HG03196 (cell line): Measurements from ENCODE around the gene IL10RA.
A peak's percentile ranks its signal among the peaks of the same experiment; 100 is the strongest.
"Not testable (repeated sequence)": the region's sequence is repeated elsewhere in the genome, so short reads cannot be mapped to it uniquely, and the experiment has no call there.

ENCODE experiments used
- ATAC-seq: cut with Tn5 transposase; IDR thresholded peaks from one replicate; pipeline ENCODE4 v1.9.1; 2021; ENCODE audit not compliant: unreplicated experiment

The IL10RA gene

DNA sequence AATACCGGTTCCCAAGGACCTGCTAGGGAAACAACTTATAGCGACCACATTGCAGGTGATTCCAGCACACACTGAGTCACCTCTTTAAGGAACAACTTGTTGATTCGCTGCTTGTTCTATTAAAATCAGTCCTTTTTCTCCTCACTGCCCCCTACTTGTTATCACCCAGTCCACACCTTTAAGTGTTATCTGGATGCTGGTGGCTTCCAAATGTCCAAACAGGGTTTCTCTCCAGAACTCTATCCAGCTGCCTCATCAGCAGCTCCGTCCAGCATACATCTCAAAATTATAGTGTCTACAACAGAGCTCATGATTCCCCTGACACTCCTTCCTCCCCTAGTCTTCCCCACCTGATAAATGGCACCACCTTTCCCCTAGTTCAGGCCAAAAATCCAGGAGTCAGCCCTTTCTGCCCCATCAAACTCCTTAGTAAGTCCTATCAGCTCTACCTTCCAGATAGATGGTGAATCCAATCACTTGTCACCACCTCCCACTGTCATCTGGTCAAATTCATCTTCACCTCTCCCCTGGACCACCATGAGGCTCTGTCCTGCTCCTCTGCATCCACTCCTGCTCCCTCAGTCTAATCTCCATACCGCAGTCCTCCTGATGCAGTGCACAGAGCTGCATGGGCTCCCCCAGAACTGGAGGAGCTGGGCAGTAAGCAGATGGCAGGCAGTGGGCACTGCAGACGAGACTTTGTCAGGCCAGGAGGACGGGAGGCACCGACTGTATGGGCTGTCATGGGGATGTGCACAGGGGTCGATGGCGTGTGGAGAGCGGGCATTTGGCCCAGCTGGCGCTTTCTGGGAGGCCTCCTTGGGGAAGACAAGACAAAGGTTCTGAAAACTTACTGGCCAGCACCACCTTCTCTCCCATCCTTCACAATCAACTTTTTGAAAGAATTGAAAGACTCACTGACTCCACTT lies 19.3 kb downstream of the IL10RA start:
- ATAC-seq, result no peak

DNA sequence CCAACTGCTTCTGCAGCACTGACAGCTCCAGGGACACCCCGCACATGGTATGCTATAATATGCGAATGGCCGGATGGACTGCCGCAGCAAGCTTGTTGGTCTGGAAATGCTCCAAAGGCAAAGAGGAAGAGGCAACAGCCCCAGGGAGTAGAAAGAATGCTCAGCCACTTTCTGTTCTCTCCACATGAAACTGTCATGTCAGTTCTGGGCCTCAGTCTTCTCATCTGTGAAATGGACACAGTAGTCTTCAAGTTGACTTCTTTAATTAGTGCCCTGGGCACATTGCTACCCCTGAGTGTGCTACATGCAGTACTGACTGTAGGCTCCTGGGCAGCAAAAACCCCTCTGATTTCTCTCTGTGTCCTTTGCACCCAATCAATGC lies 19.9 kb downstream of the IL10RA start:
- no peak for ATAC-seq

DNA sequence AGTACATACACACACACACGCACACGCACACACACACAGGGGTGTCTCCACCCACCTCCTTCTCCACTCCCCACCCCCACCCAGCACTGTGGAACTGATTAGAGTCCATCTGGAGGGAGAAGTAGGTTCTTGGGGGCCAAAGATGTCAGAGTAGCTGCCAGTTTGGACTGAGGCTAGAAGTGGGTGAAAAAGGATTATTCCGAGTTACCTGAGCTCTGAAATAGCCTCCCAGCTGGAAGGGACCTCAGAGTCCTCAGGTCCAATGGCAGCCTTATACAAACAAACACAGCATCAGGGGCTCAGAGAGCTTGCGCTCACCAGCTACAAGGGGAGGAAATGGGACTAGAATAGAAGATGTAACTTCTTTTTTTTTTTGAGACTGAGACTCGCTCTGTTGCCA lies 20.8 kb downstream of the IL10RA start:
- no peak for ATAC-seq

DNA sequence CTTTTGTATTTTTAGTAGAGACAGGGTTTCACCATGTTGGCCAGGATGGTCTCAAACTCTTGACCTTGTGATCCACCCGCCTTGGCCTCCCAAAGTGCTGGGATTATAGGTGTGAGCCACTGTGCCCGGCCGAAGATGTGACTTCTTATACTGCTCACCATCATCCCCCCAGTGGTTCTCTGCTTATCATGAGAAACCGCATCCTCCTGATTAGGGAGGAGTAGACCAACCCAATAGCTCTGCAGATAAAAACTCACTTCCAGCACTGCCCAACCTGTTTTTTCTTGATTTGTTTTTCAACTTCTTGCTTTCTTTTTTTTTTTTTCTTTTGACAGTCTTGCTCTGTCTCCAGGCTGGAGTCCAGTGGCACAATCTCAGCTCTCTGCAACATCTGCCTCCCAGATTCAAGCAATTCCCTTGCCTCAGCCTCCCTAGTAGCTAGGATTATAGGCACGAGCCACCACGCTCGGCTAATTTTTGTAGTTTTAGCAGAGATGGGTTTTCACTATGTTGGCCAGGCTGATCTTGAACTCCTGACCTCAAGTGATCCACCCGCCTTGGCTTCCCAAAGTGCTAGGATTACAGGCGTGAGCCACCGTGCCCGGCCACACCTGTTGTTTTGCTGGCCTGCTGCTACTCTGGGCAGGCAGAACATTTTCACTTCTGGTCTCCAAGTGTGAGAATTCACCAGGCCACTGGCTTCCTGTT lies 21.5 kb downstream of the IL10RA start:
- ATAC-seq, result not testable (repeated sequence)

DNA sequence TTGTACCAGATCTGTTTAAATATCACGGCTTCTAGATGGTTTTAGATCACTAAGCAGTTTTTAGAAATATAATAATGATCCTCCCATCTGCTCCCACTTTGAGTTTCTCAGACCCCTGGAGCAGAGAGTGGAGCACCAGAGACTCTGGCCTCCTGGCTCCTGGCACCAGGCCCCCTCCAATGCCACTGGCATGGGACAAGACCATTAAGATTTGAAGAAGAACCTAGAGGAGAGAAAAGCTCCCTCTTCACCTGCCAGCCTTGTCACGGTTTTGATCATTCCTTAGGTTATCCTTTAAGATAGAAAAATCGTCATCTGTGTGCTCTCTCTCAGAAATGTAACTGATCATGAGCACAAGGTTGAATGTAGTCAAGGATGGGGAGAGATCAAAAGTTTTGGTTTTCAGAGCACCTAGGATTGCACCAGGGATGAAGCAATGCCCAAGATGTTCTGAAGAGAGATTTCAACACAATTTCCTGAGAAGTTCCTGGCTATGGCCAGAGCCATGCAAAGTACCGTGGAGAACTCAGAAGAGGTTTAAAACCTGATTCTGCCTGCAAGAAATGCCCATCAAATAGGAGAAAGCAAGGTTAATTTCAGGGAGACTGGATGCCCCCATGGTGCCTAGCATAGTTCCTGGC lies 22.2 kb downstream of the IL10RA start:
- no peak for ATAC-seq

DNA sequence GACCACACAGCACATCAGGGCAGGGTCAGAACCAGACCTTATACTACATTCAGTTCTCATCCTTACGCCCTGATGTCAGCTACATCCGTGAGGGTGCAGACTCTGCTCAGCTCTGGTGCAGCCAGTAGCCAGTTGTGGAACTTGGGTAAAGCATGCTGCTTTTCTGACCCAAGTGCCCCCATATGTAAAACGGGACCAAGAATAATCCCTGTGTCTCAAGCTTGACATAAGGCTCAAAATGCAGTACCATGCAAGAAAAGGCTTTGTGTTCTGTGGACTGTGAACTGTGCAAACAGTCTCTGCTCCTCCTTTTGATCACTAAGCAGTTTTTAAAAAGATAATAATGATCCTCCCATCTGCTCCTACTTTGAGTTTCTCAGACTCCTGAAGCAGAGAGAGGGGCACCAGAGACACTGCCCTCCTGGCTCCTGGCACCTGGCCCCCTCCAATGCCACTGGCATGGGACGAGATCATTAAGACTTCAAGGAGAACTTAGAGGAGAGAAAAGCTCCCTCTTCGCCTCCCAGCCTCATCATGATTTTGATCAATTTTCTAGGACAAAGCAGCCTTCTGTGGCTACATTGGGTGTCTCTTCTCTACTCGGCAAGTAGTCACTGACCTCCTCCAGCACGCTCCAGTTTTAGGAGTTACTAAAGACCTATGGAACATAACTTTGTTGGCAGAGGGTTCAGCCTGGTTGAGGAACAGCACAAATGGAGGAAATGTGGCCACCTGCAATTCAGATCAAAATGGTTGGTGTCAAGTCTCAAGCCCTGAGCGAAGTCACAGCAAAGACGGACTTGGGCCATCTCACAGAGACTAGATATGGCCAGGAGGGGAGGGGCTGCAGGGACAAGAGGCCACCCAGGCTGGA lies 23.9 kb downstream of the IL10RA start:
- ATAC-seq, result no peak

DNA sequence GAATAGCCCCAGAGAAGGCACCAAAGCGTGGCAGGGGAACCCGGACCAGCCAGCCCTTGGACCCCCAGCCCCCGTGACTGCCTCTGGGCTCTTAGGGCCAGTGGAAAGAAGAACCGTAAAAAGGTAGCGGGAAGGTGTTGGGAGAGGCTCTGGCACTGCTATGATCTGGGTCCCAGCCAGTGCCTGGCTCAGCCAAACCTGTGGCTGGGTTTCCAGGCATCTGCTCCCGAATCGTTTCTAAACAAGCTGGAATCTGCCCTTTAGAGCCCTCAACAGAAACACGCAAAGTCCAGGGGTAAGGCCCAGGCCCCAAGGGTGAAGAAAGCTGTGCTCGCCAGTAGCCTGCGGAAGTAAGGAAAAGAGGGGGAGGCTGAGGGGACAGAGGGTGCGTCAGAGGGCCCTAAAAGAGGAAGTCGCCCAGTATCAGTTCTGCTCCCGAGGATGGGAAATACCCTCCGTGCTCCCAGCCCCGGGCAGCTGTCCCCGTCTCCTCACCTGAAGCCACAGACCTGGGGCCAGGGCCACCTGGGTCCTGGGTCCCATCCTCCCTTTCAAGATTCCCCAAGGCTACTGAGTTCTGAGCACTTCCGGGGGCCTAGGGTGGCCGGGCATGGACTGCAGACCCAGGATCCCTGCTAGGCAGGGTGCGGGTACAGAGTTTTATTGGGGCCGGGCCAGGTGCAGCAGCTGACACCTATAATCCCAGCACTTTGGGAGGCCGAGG lies 24.7 kb downstream of the IL10RA start:
- peak; percentile 78 for ATAC-seq

DNA sequence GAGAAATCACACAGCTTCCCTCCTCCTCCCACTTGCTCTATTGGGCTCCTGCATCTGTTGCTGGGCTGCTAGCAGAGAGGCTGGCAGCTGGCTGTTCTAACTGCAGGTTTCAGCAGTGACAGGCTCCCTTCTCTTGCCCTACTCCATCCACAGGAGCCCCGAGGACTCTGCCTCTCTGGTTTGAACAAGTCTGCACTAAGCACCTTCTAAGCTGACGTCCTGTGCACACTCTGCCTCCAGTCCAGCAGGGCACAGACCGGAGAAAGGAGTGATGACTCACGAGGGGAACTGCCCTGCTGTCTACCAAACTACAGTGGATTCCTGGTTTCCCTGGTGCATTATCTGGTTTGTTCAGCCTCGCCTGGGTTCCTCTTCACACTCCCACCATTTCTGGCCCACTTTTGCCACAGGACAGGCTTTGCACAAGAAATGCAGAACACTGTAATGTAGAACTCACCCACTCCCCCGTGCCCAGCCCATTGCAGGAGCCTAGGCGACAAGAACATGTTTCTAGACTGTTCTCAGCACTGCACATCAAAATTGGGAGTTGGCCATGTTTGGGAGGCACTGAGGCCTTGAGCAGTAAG lies 26.0 kb downstream of the IL10RA start:
- ATAC-seq, result peak; percentile 39

DNA sequence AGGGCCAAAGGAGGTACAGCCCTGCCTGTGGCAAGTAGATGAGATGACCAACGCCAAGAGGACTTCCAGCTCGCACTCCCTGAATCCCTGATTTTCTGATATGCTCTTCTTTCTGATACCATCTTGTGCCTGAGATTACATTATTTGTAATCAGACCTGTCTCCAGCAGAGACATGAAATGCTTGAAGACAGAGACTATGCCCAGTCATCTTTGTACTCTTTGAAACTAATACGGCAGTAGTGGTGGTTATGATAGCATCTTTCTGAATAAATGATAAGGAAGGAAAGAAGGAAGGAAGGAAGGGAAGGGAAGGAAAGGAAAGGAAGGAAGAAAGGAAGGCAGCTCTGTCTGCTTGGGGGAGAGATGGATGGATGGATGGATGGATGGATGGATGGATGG lies 27.8 kb downstream of the IL10RA start:
- no peak for ATAC-seq

DNA sequence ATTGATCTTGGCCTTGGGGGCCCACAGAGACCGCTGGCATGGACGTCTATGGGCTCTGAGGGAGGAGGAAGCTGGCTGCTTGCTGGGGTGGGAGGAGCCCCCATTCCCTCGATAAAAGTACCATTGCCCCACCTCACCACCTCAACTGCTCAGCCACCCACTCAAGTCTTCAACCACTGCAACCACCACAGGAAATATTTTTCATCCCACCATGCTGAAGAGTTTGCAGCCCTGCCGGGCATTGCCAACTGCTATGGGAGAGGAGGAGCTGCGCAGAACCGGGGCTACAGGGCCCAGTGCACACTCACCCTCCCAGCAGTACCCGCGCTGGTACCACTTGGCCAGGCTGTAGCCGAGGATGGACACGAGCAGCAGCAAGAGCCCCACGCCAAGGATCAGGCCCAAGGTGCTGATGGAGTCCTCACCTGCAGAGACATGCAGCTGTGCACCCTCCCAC lies 29.2 kb downstream of the IL10RA start:
- no peak for ATAC-seq

DNA sequence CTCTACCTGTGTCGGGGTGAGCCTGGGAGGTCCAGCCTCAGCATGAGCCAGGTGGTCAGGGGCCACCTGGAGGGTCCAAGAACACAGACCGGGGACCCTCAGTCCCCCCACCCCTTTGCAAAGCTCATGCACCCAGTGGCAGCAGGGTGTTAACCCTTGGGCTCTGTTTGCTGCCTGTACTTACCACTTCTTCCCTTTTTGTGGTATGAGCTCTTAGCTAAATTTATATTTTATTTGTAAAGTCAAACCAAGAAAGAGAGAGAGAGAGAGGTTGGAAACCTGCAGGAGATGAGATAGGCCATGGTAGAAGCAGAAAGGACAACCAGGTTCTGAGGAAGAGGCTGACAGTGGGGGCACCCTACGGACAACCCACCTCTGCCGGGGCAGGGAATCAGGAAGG lies 29.9 kb downstream of the IL10RA start:
- ATAC-seq, result no peak

DNA sequence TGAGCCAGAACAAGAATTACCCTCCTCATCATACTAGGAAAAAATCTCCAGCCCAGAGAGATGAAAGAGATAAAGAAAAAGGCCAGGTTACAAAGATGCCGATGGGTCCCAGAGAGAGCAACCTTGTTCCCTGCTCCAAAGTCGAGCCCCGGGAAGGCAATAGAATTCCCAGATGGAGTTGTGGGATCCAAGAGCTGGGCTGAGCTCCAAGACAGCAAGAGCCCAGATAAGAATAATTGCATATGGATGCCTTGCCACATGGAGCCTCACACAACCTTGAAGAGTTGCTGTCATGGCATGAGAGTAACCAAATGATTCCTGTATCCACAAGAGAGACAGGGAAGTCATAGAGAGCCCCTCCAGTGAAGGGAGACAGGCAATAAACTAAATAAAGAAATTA lies 30.9 kb downstream of the IL10RA start:
- ATAC-seq, result no peak

DNA sequence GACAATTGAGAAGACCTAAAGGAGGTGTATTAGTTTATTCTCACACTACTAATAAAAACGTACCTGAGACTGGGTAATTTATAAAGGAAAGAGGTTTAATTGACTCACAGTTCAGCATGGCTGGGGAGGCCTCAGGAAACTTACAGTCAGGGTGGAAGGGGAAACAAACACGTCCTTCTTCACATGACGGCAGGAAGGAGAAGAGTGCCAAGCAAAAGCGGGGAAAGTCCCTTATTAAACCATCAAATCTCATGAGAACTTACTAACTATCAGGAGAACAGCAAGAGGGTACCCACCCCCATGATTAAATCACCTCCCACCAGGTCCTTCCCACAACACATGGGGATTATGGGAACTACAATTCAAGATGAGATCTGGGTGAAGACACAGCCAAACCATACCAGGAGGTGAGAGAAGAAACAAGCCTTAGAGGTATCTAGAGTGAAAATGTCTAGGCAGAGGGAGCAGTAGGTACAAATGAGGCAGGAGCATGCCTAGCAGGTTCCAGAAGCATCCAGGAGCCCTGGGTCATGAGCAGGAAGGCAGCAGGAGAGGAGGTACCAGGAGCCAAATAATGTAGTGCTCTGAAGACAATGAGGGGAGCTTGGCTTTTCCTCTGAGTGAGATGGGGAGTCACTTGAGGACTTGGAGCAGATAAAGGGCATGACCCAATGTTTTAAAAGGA lies 31.6 kb downstream of the IL10RA start:
- ATAC-seq, result no peak

DNA sequence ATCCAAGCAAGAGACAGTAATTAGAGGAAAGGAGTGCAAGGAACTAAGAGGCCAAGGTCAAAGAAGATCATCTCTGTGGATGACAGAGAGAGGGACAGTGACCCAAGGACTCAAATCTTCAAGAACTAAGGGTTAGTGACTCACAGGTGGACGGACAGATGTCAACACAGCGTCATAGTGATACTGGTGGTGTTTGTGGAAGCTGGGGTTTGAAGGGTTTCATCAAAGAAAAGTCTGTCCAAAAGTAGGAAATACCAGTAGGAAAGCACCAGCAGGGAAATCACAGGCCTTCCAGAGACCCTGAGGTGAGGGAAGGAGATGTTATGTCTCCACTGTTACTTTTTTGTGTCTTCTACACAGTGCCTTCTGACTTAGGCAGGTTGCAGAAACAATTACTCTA lies 32.2 kb downstream of the IL10RA start:
- ATAC-seq, result no peak

DNA sequence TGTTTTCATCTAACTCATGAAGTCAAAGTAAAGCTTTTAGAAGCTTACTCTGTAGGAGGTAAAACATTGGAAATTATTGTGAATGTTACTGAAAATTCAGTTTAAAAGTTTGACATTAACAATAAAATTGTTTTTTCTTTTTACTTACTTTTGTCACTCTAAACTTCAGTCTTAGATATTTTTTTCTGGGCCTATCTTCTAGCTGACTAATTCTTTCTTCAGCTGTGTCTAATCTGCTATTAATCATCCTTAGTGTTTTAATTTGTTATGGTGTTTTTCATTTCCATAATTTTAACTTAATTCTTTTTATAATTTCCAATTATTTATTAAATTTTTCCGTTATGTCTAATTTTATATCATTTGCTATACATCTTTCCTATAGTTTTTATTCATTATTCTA lies 35.0 kb downstream of the IL10RA start:
- ATAC-seq, result no peak

DNA sequence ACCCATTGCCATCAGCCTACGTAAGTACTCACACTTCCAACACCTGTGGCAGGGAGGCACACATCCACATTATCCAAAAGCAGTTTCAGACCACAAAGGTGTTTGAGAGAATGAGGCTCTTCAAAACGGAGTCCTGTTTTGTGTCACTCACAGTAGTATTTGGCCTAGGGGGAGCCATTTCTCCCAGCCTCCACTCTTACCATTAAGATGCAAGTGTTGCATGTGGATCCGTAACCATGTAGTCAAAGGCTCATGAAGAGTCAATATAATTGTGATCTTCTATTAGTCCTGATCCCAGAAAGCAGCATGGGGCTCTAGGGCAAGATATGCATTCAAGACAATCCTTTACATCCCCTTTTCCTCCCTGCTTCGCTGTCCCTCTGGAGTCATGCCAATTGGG lies 41.5 kb downstream of the IL10RA start:
- no peak for ATAC-seq

DNA sequence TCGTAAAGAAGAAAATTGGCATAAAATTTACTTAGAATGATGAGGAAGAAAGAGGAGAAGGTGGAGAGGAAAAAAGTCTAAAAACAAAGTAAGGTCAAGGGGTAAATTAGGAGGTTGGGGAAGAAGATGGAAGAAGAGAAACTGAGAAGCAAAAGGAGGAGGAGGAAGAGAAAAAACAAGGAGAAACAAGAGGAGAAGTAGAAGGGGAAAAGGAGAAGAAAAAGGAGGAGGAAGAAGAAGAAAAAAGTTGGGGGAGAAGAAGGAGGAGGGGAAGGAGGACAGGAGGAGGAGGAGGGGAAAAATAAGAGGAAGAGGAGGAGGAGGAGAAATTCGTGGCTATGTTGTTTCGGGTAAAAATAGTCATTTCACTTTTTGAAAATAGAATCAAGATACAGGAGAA lies 42.4 kb downstream of the IL10RA start:
- ATAC-seq, result no peak

DNA sequence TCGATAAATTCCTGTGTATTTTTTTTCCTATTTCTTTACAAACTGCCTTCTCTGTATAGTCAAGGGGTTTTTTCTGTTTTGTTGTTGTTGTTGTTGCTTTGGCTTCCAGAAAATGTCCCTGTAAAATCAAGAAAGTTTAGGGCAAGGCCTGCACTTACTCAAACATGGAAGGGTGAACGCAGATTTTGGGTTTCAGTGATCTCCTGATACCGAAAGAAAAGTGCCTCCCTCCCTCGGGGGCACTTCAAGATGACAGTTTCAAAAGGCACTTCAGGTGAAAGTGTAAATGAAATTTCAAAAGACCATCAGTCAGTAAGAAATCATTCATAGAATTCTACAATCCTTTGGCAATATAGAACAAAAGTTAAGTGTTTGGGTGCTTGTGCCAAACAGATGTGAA lies 47.2 kb downstream of the IL10RA start:
- ATAC-seq, result no peak

DNA sequence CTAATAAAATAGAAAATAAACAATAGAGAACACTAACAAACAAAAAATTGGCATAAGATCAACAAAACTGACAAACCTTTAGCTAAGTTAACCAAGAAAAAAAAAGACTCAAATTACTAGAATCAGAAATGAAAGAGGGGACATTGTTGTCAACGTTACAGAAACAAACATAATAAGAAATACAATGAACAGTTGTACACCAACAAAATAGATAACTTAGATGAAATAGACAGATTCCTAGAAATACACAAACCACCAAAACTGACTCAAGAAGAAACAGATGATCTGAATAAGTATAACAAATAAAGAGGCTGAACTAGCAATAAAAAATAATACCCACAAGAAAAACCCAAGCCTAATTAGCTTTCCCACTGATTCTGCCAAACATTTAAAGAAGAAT lies 55.9 kb downstream of the IL10RA start:
- ATAC-seq, result no peak
